Measurements from ENCODE around the gene RNF215. TPM values are rescaled to one million over a fixed set of nuclear protein-coding genes. Genes with fewer than 3 reads are reported as not detected.

Gene RNF215
- total RNA-seq, 3 donors from 2014 or later (not counting 1 experiment from before 2014, with no cell fraction given): 7.5 to 9.8 (median 9.5) TPM

DNA sequence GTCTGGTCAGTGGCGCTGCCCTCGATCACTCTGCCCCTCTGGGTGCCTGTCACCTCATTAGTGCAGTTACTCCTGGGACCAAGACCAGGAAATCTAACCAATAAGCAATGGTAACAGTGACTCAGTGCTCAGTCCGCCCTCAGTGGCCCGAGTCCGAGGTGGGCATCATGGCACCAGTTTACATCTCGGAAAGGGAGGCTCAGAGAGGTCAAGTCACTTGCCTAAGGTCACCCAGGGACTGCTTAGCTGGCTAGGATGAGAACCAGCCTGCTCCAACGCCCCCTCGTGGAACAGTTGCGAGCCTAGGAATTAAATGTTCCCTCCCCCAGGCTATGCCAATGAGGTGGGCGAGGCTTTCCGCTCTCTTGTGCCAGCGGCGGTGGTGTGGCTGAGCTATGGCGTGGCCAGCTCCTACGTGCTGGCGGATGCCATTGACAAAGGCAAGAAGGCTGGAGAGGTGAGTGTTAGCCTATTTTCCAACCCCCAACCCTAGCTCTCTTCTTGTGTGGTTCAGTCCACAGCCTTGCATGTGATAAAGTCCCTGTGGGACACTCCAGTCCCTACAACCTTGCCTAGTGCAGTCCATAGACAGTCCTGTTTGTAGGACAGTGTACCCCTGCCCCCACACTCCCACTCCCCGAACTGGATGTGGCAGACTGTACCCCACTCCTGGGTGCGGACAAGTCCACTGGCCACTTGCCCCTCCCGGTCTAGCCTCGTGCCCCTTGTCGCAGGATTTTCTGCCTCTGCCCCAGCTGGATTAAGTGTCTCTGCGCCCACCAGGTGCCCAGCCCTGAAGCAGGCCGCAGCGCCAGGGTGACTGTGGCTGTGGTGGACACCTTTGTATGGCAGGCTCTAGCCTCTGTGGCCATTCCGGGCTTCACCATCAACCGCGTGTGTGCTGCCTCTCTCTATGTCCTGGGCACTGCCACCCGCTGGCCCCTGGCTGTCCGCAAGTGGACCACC lies 39.5 kb upstream of the RNF215 start:
- ATAC-seq (peak; percentile 24 to 54 (median 32)), DNase-seq (peak; percentile 69 to 95)
- no peaks in the 10 kb centered on the region for H3K36me3 Mint-ChIP-seq
- H3K27me3 Mint-ChIP-seq (ENCODE audit: low read depth in 2 of 2): no peaks in the 10 kb centered on the region
- 66% methylated on average over 29 of the region's 29 CpGs for WGBS (ENCODE audit: insufficient coverage)
- H3K27ac Mint-ChIP-seq: peak overlapping the region; percentile 93 to 94
- Histone ChIP-seq H3K4me3 (ENCODE audit: low read length) (peak overlapping the region; percentile 63), H3K27me3 (ENCODE audit: control insufficient read depth, insufficient read depth, low read length) (no peaks in the 10 kb centered on the region), H3K36me3 (ENCODE audit: control insufficient read depth, insufficient read depth, low read length) (peaks cover 3% of the 10 kb centered on the region), H3K9me3 (ENCODE audit: control insufficient read depth, insufficient read depth, low read length) (no peaks in the 10 kb centered on the region), H3K4me1 (ENCODE audit: control insufficient read depth, insufficient read depth, low read length) (peaks cover 46% of the 10 kb centered on the region), H3K27ac (ENCODE audit: low read length) (peak overlapping the region; percentile 73)
- TF ChIP-seq, protein P1, sequence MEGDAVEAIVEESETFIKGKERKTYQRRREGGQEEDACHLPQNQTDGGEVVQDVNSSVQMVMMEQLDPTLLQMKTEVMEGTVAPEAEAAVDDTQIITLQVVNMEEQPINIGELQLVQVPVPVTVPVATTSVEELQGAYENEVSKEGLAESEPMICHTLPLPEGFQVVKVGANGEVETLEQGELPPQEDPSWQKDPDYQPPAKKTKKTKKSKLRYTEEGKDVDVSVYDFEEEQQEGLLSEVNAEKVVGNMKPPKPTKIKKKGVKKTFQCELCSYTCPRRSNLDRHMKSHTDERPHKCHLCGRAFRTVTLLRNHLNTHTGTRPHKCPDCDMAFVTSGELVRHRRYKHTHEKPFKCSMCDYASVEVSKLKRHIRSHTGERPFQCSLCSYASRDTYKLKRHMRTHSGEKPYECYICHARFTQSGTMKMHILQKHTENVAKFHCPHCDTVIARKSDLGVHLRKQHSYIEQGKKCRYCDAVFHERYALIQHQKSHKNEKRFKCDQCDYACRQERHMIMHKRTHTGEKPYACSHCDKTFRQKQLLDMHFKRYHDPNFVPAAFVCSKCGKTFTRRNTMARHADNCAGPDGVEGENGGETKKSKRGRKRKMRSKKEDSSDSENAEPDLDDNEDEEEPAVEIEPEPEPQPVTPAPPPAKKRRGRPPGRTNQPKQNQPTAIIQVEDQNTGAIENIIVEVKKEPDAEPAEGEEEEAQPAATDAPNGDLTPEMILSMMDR (IDR thresholded peaks at IDR 0.05): peak; percentile 52
- H3K9me3 Mint-ChIP-seq: no peaks in the 10 kb centered on the region
- intact Hi-C loops (cut with micrococcal nuclease): loop anchor here (1.0 kb wide), 1 partner anchor 35 kb away; no protein-coding TSS in a partner anchor
- H3K4me1 Mint-ChIP-seq: peaks cover 41 to 54% of the 10 kb centered on the region in 2 donors
- peak overlapping the region; percentile 90 for H3K4me3 Mint-ChIP-seq

DNA sequence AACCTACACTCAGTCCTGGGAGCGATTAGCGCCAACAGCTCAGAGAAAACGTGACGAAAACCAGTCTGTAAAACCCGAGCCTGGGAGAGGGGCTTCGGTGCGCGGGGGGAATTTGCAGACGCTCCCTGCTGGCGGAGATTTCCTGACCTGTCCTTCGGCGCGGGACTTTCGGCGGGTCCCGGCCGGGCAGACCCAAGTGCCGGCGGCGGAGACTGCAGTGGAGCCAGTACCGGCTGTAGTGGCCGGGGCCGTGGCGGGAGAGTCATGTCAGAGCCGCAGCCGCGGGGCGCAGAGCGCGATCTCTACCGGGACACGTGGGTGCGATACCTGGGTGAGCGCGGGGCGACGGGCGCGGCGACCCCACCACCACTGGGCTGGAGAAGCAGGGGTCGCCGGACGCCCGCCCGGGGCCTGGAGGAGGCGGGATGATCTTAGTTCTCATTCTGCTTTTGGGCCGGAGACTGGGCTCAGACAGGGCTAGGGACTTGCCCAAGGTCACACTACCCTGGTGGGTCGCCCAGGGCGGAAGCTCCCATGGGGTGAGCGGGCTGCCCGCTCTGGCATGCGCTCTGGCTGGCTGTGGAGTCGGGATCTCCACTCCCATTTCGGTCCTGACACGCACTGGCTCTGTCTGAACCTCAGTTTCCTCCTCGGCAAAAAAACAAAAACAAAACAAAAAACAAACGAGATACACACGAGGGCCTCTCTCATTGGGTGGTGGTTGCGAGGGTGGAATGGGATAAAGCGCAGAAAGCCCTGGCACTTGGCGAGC lies 38.6 kb upstream of the RNF215 start, which contains the start of gene MTFP1:
Gene MTFP1 (plus strand): TSS at position 153 of the 772 bp plus-strand sequence. CDS start 112 bp downstream, at position 265.
- peak; percentile 10 to 20 (median 17) for ATAC-seq
- peaks cover 41 to 55% of the 10 kb centered on the region in 2 donors for H3K4me1 Mint-ChIP-seq

DNA sequence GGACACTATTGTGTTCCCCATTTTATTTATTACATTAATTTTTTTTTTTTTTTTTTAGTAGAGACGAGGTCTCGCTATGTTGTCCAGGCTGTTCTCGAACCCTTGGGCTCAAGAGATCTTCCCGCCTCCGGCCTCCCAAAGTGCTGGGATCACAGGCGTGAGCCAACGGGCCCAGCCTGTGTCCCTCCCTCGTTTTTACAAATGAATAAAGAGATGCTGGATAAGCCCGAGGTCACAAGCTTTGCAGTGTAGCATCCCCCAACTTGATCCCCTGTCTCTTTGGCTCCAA lies 38.1 kb upstream of the RNF215 start:
- intact Hi-C loops (cut with micrococcal nuclease): loop anchor here (2.0 kb wide), 1 partner anchor 68 kb away; the partner anchor contains the start of genes CCDC157 and SF3A1
- Histone ChIP-seq H3K9me3 (ENCODE audit: control insufficient read depth, insufficient read depth, low read length) (no peaks in the 10 kb centered on the region), H3K27ac (ENCODE audit: low read length) (peak overlapping the region; percentile 73), H3K36me3 (ENCODE audit: control insufficient read depth, insufficient read depth, low read length) (peaks cover 3% of the 10 kb centered on the region), H3K27me3 (ENCODE audit: control insufficient read depth, insufficient read depth, low read length) (no peaks in the 10 kb centered on the region), H3K4me3 (ENCODE audit: low read length) (peak overlapping the region; percentile 63), H3K4me1 (ENCODE audit: control insufficient read depth, insufficient read depth, low read length) (peaks cover 46% of the 10 kb centered on the region)
- WGBS (ENCODE audit: insufficient coverage): 26% methylated on average over 9 of the region's 9 CpGs
- H3K4me1 Mint-ChIP-seq: peaks cover 41 to 55% of the 10 kb centered on the region in 2 donors
- TF ChIP-seq, protein P1 (IDR thresholded peaks at IDR 0.05): no peak
- H3K36me3 Mint-ChIP-seq: no peaks in the 10 kb centered on the region
- H3K9me3 Mint-ChIP-seq: no peaks in the 10 kb centered on the region
- DNase-seq (no peak), ATAC-seq (no peak)
- H3K27ac Mint-ChIP-seq: peak overlapping the region; percentile 93 to 94
- peak overlapping the region; percentile 90 for H3K4me3 Mint-ChIP-seq
- no peaks in the 10 kb centered on the region for H3K27me3 Mint-ChIP-seq (ENCODE audit: low read depth in 2 of 2)

More for the DNA sequence above, 38.6 kb upstream of the RNF215 start, which contains the start of gene MTFP1:
- no peaks in the 10 kb centered on the region for H3K27me3 ChIP-seq (ENCODE audit: control insufficient read depth, insufficient read depth, low read length)
- Mint-ChIP-seq H3K27me3 (ENCODE audit: low read depth in 2 of 2) (no peaks in the 10 kb centered on the region), H3K9me3 (no peaks in the 10 kb centered on the region), H3K36me3 (no peaks in the 10 kb centered on the region), H3K27ac (peak within 1 kb of the TSS; percentile 93 to 94), H3K4me3 (peak within 1 kb of the TSS; percentile 95)
- TF ChIP-seq, protein P1 (IDR thresholded peaks at IDR 0.05): no peak
- peak; percentile 42 to 79 for DNase-seq
- intact Hi-C loops (cut with micrococcal nuclease): loop anchor here (1.0 to 2.0 kb wide), 2 partner anchors 35 to 69 kb away; partner anchors contain the start of genes CCDC157 and SF3A1
- H3K36me3 ChIP-seq (ENCODE audit: control insufficient read depth, insufficient read depth, low read length): peaks cover 3% of the 10 kb centered on the region
- peak within 1 kb of the TSS; percentile 63 for H3K4me3 ChIP-seq (ENCODE audit: low read length)
- no peaks in the 10 kb centered on the region for H3K9me3 ChIP-seq (ENCODE audit: control insufficient read depth, insufficient read depth, low read length)
- 4% methylated on average over 61 of the region's 61 CpGs for WGBS (ENCODE audit: insufficient coverage)
- H3K4me1 ChIP-seq (ENCODE audit: control insufficient read depth, insufficient read depth, low read length): peaks cover 46% of the 10 kb centered on the region
- H3K27ac ChIP-seq (ENCODE audit: low read length): peak within 1 kb of the TSS; percentile 90
